PC-3 (cell line): ENCODE results near the gene UBR4. TPM values are rescaled to one million over a fixed set of nuclear protein-coding genes. Genes with fewer than 3 reads are reported as not detected.

Experiments used
- ATAC-seq: fragments of 200-7000 bp; cut with Tn5 transposase; 2 replicates; pipeline ENCODE4 v1.9.1; 2020; ENCODE audit warnings: mild to moderate bottlenecking, moderate library complexity
- BruUV-seq: library from RNA; stranded (reverse); fragments of 400-500 nt; replicated peaks from 2 replicates; lab custom pipeline; 2021; lab: Mats Ljungman, UMichigan
- CTCF ChIA-PET: fragments of 300-600 bp; sonication (Branson Sonifier 250); formaldehyde crosslinking; loops from one replicate; lab custom pipeline; 2022; ENCODE audit warnings: antibody characterized with exemption; lab: Charles Lee
- POLR2A ChIA-PET: fragments of 300-600 bp; sonication (Branson Sonifier 250); formaldehyde crosslinking; loops from one replicate; lab custom pipeline; 2022; ENCODE audit warnings: antibody characterized with exemption; ENCODE audit not compliant: unreplicated experiment; lab: Charles Lee
- DNase-seq: peaks from one replicate; pipeline ENCODE4 v3.0.0-alpha.2; 2015
- H2AFZ ChIP-seq: fragments of 300-600 bp; sonication (generic); 2 replicates; pipeline ENCODE4 v1.6.0; 2016; ENCODE audit warnings: antibody characterized with exemption, low read length
- H3F3A ChIP-seq: fragments of 300-600 bp; sonication (generic); one replicate; pipeline ENCODE4 v1.6.0; 2017; ENCODE audit warnings: antibody characterized with exemption, low read length, control low read depth, mild to moderate bottlenecking; ENCODE audit not compliant: unreplicated experiment
- H3K27ac ChIP-seq: fragments of 300-600 bp; sonication (generic); 2 replicates; pipeline ENCODE4 v1.5.1; 2016; ENCODE audit warnings: mild to moderate bottlenecking, low read length
- H3K27me3 ChIP-seq: fragments of 300-600 bp; sonication (generic); 2 replicates; pipeline ENCODE4 v1.6.1; 2016; ENCODE audit warnings: low read length, mixed read lengths
- H3K36me3 ChIP-seq: fragments of 300-600 bp; sonication (generic); 2 replicates; pipeline ENCODE4 v1.6.1; 2016; ENCODE audit warnings: low read depth, mixed run types, low read length, mixed read lengths
- H3K4me1 ChIP-seq: fragments of 300-600 bp; sonication (generic); 2 replicates; pipeline ENCODE4 v1.5.1; 2016; ENCODE audit warnings: low read length; ENCODE audit not compliant: insufficient read depth
- H3K4me2 ChIP-seq: fragments of 300-600 bp; sonication (generic); 2 replicates; pipeline ENCODE4 v1.6.0; 2016; ENCODE audit warnings: low read length
- H3K4me3 ChIP-seq: fragments of 300-600 bp; sonication (generic); 2 replicates; pipeline ENCODE4 v1.5.1; 2016; ENCODE audit warnings: mild to moderate bottlenecking, low read length, mixed read lengths
- H3K79me2 ChIP-seq: fragments of 300-600 bp; sonication (generic); 2 replicates; pipeline ENCODE4 v1.6.1; 2017; ENCODE audit warnings: low read length, mixed read lengths
- H3K9ac ChIP-seq: fragments of 300-600 bp; sonication (generic); 2 replicates; pipeline ENCODE4 v1.6.0; 2016; ENCODE audit warnings: mild to moderate bottlenecking, low read length
- H3K9me2 ChIP-seq: fragments of 300-600 bp; sonication (generic); replicated peaks from 2 replicates; pipeline ENCODE4 v1.6.1; 2016; ENCODE audit warnings: mixed run types, low read length, mixed read lengths
- H3K9me3 ChIP-seq: fragments of 300-600 bp; sonication (generic); 2 replicates; pipeline ENCODE4 v1.6.1; 2016; ENCODE audit warnings: low read length, mixed read lengths
- H4K20me1 ChIP-seq: fragments of 300-600 bp; sonication (generic); 2 replicates; pipeline ENCODE4 v1.6.1; 2016; ENCODE audit warnings: low read length, mixed read lengths
- CTCF ChIP-seq: fragments of 300-600 bp; sonication (generic); conservative IDR thresholded peaks from 2 replicates; pipeline ENCODE4 v1.5.1; 2017; ENCODE audit warnings: antibody characterized with exemption, low read depth, mild to moderate bottlenecking, low read length
- EZH2 ChIP-seq: fragments of 300-600 bp; sonication (generic); IDR thresholded peaks from one replicate; pipeline ENCODE4 v1.6.1; 2017; ENCODE audit warnings: antibody characterized with exemption, mild to moderate bottlenecking, low read length; ENCODE audit not compliant: unreplicated experiment
- EZH2phosphoT487 ChIP-seq: fragments of 300-600 bp; sonication (generic); IDR thresholded peaks from 2 replicates; pipeline ENCODE4 v1.6.1; 2018; ENCODE audit warnings: mild to moderate bottlenecking, antibody characterized with exemption, low read length, borderline replicate concordance
- intact Hi-C: fragments of 100-400 bp; cut with micrococcal nuclease; formaldehyde crosslinking; loops from 2 replicates; pipeline ENCODE4 v1.9.0; 2023
- total RNA-seq: library from RNA; depleted of rRNA; stranded (reverse); fragments of >200 nt; gene quantifications from 2 replicates; pipeline ENCODE4 v1.2.3, GENCODE V29; 2014

UBR4 gene
- total RNA-seq, 1 experiment from 2014 or later, result 141 TPM

GRCh38 chr1:19133360-19133759, 76.7 kb downstream of the UBR4 start:
- intact Hi-C loops, result no loop called here
- Histone ChIP-seq H3K36me3 (peaks cover 66% of the 10 kb centered on the region), H3K4me2 (no peak overlapping the region), H3K4me3 (no peak overlapping the region), H3F3A (peaks cover 4% of the 10 kb centered on the region), H3K27me3 (no peaks in the 10 kb centered on the region), H3K27ac (no peak overlapping the region), H3K79me2 (no peaks in the 10 kb centered on the region), H2AFZ (no peak overlapping the region), H3K9ac (no peak overlapping the region), H4K20me1 (no peaks in the 10 kb centered on the region), H3K9me2 (no peaks in the 10 kb centered on the region), H3K4me1 (no peaks in the 10 kb centered on the region), H3K9me3 (no peaks in the 10 kb centered on the region)
- ChIA-PET POLR2A (no interaction called here), CTCF (no interaction called here)
- DNase-seq (no peak), ATAC-seq (no peak)
- TF ChIP-seq EZH2phosphoT487 (no peak), CTCF (no peak), EZH2 (no peak)
- BruUV-seq, result no TSS peak

- H3K9me3 ChIP-seq, result no peaks in the 10 kb centered on the region
- H4K20me1 ChIP-seq, result no peaks in the 10 kb centered on the region
- no peaks in the 10 kb centered on the region for H3K79me2 ChIP-seq
- no peak for ATAC-seq
- H2AFZ ChIP-seq, result no peak overlapping the region
- peaks cover 67% of the 10 kb centered on the region for H3K36me3 ChIP-seq
- no peak for TF ChIP-seq CTCF
- no peak for TF ChIP-seq EZH2phosphoT487
- no peak for TF ChIP-seq EZH2
- no peak overlapping the region for H3K27ac ChIP-seq
- no TSS peak for BruUV-seq
- H3K4me2 ChIP-seq, result no peak overlapping the region
- POLR2A ChIA-PET, result no interaction called here
- CTCF ChIA-PET, result no interaction called here
- H3K9ac ChIP-seq, result no peak overlapping the region
- H3K4me1 ChIP-seq, result no peaks in the 10 kb centered on the region
- no peak for DNase-seq
- no peaks in the 10 kb centered on the region for H3K27me3 ChIP-seq
- intact Hi-C loops, result no loop called here
- H3K4me3 ChIP-seq, result no peak overlapping the region
- no peaks in the 10 kb centered on the region for H3K9me2 ChIP-seq
- no peaks in the 10 kb centered on the region for H3F3A ChIP-seq
Observed at GRCh38 chr1:19130468-19130867, 79.6 kb downstream of the UBR4 start.

- peaks cover 72% of the 10 kb centered on the region; the same call in 1 of the 2 replicates for H3K36me3 ChIP-seq
- H2AFZ ChIP-seq, result no peak overlapping the region
Observed at GRCh38 chr1:19128968-19129514, 81.0 kb downstream of the UBR4 start.

More at GRCh38 chr1:19128968-19129514, 81.0 kb downstream of the UBR4 start:
- Histone ChIP-seq H3K9me3 (no peaks in the 10 kb centered on the region), H4K20me1 (no peaks in the 10 kb centered on the region), H3K79me2 (no peaks in the 10 kb centered on the region), H3K4me2 (no peak overlapping the region), H3K27ac (no peak overlapping the region), H3K27me3 (no peaks in the 10 kb centered on the region), H3F3A (no peaks in the 10 kb centered on the region), H3K9ac (no peak overlapping the region), H3K4me1 (no peaks in the 10 kb centered on the region), H3K4me3 (no peak overlapping the region), H3K9me2 (no peaks in the 10 kb centered on the region)
- ATAC-seq (no peak), DNase-seq (no peak)
- TF ChIP-seq EZH2phosphoT487 (no peak), CTCF (no peak), EZH2 (no peak)
- POLR2A ChIA-PET, result no interaction called here
- intact Hi-C loops, result no loop called here
- BruUV-seq, result no TSS peak
- CTCF ChIA-PET, result no interaction called here
